Cardiac fibroblast (primary cell): Measurements from ENCODE around the gene POU2F1.

ENCODE experiments used
- DNase-seq, 2 donors: peaks; one replicate each; pipeline versions ENCODE4 v3.0.0 to v3.0.0-alpha.2; 2010; ENCODE audit warnings: low read depth in 2 of 2
- H3K4me3 ChIP-seq, 2 donors: replicated peaks in 1 of 2; 1 replicate in 1 of 2; 2 replicates in 1 of 2; pipeline ENCODE4 v1.5.1; 2011; ENCODE audit warnings: low read depth in 2 of 2, low read length in 2 of 2, mild to moderate bottlenecking in 2 of 2, moderate library complexity in 1 of 2
- TF ChIP-seq, protein P1 (sequence below): IDR thresholded peaks from one replicate; pipeline ENCODE4 v1.5.1; 2011; ENCODE audit warnings: low read depth, mild to moderate bottlenecking, low read length, inconsistent platforms

Gene POU2F1

DNA sequence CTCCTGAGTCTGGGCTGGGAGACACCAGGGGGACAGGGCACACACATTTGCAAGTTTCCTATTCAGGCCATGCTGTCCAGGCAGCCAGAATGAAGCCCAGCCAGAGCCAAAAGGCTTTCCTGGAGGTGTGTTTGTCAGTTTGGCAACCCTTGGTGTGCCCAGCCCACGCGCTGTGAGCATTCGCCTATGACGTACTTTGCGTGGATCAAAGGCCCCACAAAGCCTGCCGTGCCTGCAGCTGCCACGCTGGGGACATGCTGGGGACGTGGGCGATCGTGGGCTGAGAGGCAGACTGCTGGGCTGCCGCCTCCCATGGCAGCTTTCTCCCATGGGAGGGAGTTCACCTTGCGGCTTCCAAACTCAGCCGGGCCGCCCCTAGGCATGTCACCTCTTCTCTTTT, 240.2 kb downstream of the POU2F1 start:
- TF ChIP-seq, protein P1, sequence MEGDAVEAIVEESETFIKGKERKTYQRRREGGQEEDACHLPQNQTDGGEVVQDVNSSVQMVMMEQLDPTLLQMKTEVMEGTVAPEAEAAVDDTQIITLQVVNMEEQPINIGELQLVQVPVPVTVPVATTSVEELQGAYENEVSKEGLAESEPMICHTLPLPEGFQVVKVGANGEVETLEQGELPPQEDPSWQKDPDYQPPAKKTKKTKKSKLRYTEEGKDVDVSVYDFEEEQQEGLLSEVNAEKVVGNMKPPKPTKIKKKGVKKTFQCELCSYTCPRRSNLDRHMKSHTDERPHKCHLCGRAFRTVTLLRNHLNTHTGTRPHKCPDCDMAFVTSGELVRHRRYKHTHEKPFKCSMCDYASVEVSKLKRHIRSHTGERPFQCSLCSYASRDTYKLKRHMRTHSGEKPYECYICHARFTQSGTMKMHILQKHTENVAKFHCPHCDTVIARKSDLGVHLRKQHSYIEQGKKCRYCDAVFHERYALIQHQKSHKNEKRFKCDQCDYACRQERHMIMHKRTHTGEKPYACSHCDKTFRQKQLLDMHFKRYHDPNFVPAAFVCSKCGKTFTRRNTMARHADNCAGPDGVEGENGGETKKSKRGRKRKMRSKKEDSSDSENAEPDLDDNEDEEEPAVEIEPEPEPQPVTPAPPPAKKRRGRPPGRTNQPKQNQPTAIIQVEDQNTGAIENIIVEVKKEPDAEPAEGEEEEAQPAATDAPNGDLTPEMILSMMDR: no peak
- DNase-seq: no peak
- H3K4me3 ChIP-seq: no peak overlapping the region

DNA sequence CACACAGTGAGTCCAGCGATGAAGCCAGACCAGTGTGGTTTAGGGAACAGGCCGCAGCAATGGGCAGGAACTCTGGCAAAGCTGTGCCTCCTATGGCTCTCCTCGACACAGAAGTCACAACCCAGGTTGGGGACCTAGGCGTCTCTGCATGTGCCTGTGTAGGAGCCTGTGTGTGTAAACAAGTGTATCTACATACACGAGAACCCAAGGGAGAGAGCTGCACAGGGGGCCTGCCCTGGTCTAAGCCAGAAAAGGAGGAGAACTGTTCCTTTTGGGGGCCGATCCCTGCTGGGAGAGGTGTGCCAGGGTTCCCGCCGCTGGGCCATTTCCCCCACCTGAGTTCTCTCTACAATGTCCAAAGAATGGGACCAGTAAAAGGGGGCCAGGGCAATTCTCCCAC, 241.7 kb downstream of the POU2F1 start:
- no peak for DNase-seq
- H3K4me3 ChIP-seq: no peak overlapping the region
- TF ChIP-seq, protein P1: no peak

DNA sequence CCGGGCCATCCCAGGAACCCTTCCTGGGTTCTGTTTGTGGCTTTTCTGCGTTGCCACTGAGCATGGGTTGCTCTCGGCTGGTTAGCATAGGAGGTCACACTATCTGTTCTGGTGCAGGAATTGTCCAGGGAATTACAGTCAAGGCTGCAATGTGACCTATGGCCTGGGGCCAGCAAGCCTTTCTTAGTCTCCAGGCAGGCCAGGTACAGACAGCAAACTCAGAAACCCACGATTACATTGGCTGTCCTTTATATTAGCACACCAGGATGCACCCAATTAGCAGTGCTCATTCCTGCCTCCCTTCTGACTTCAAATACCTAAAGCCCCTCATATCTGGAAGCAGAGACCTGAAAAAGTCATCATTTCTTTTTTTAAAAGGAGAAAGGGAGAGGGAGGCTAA, 242.4 kb downstream of the POU2F1 start:
- TF ChIP-seq, protein P1: no peak
- no peak overlapping the region for H3K4me3 ChIP-seq
- DNase-seq: no peak

DNA sequence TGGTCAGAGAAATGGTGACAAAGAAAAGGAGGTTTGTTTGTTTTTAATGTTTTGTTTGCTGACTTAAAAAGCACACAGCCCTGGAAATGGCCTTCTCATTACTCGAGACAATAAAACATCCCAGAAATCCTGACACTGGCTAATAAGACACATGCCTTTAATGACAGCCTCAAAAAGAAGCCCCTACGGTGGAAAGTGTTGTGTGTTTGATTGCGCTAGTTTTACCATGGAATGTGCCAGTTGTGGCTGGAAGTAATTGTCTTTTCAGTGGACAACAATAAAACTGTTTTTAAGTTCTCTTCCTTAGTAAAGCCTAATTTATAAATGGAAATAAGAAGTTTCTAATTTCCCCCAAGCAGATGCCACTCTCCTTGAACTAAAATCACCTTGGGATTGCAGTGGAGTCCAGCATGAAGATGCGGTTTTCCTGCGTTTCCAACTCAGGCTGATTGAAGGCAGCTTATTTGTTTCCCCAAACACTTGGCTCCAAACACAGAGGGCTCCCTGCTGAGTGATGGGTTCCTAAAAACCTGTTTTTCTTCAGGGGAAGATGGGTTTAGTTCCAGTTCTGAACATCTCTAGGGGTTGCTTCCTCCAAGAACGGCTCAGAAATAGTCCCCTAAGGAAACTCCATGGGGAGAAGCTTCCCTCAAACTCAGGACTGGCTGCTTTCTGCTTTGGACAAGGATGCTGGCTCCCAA, 243.3 kb downstream of the POU2F1 start:
- TF ChIP-seq, protein P1: no peak
- DNase-seq: no peak
- H3K4me3 ChIP-seq: no peak overlapping the region

DNA sequence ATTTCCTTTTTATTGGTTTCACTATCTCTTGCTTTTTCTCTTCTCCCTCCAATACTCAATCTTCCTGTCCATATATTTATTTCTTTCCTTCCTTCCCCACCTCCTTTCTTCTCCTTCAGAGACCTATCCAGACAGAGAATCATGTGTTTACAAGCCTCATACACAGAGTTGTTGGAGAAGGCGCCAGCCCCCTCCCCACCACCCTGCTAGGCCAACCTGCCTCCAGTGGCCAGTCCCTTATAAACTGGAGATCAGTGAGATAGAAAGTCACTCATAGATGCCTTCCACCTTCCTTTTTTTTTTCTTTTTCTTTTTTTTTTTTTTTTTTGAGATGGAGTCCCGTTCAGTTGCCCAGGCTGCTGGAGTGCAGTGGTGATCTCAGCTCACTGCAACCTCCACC, 244.3 kb downstream of the POU2F1 start:
- H3K4me3 ChIP-seq: no peak overlapping the region
- no peak for DNase-seq
- TF ChIP-seq, protein P1: no peak

DNA sequence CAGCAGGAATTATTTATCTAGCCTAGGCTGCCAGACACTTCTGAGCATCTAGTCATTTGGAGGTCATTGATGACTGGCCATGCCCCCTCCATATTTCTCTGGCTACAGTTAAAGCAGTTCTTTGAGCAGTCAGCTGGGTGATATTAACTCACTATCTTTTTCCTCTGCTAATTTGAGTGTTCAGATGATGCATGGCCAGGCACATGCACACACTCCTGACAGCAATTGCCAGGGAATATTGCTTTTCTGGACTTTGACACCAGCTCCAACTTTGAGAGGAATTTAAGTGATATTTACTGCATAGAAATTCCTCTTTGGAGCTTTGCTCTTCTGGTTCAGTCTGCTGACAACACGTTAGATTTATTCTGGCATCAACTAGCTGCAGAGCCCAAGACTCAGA, 245.1 kb downstream of the POU2F1 start:
- H3K4me3 ChIP-seq: no peak overlapping the region
- TF ChIP-seq, protein P1: no peak
- no peak for DNase-seq
